T-cell (primary cell): Measurements from ENCODE around the gene DNAI7. TPM values are rescaled to one million over a fixed set of nuclear protein-coding genes. Genes with fewer than 3 reads are reported as not detected.

Experiments
- ATAC-seq, 4 experiments: fragments of 200-7000 bp in 3 of 4; fragments of 150-1000 bp in 1 of 4; cut with Tn5 transposase; replicated peaks in 1 of 4; 1 replicate in 3 of 4; 2 replicates in 1 of 4; pipeline ENCODE4 v1.10.0; 2021; ENCODE audit warnings: moderate library complexity in 3 of 4, mild to moderate bottlenecking in 2 of 4, moderate number of reproducible peaks in 1 of 4
- CTCF ChIA-PET, 2 donors: fragments of 300-600 bp; sonication (Branson Sonifier 250); formaldehyde crosslinking; loops; one replicate each; lab custom pipeline; 2022; ENCODE audit warnings: antibody characterized with exemption in 2 of 2; lab: Charles Lee
- POLR2A ChIA-PET, 2 donors: fragments of 300-600 bp; sonication (Branson Sonifier 250); formaldehyde crosslinking; loops; one replicate each; lab custom pipeline; 2022; ENCODE audit warnings: antibody characterized with exemption in 2 of 2; lab: Charles Lee
- DNase-seq, 35 experiments: peaks; one replicate each; pipeline versions ENCODE4 v3.0.0 to v3.0.0-alpha.2; 2013 to 2023
- H3K27ac ChIP-seq: one replicate; pipeline ENCODE4 v1.5.1; 2013; ENCODE audit warnings: low read length
- H3K27me3 ChIP-seq, 2 experiments: replicated peaks in 1 of 2; 1 replicate in 1 of 2; 2 replicates in 1 of 2; pipeline versions ENCODE4 v1.6.1 to v1.7.0; 2013; ENCODE audit warnings: low read length in 1 of 2, mixed read lengths in 1 of 2; ENCODE audit not compliant: control insufficient read depth in 2 of 2, insufficient read depth in 2 of 2; ENCODE audit errors: extremely low read depth in 1 of 2
- H3K36me3 ChIP-seq, 2 donors: 1 replicate in 1 of 2; 2 replicates in 1 of 2; pipeline versions ENCODE4 v1.6.1 to v1.7.0; 2013; ENCODE audit warnings: low read length in 1 of 2; ENCODE audit not compliant: control insufficient read depth in 2 of 2, insufficient read depth in 1 of 2; ENCODE audit errors: extremely low read depth in 1 of 2
- H3K4me1 ChIP-seq, 2 experiments: 1 replicate in 1 of 2; 2 replicates in 1 of 2; pipeline versions ENCODE4 v1.6.1 to v1.7.0; 2013; ENCODE audit warnings: low read length in 2 of 2, mixed read lengths in 1 of 2; ENCODE audit not compliant: insufficient read depth in 2 of 2, control insufficient read depth in 1 of 2; ENCODE audit errors: extremely low read depth in 1 of 2
- H3K4me3 ChIP-seq, 2 donors: 1 replicate in 1 of 2; 2 replicates in 1 of 2; pipeline versions ENCODE4 v1.5.1 to v1.7.0; 2013; ENCODE audit warnings: mild to moderate bottlenecking in 2 of 2, low read length in 1 of 2, moderate library complexity in 1 of 2; ENCODE audit not compliant: control insufficient read depth in 1 of 2; ENCODE audit errors: extremely low read depth in 1 of 2
- H3K9me3 ChIP-seq: 2 replicates; pipeline ENCODE4 v1.7.0; 2013
- H3K27ac Mint-ChIP-seq, 2 donors: one replicate each; pipeline ENCODE4 v1.8.0; 2020 to 2021; ENCODE audit warnings: mild to moderate bottlenecking in 2 of 2, mixed read lengths in 2 of 2
- H3K27me3 Mint-ChIP-seq, 2 donors: one replicate each; pipeline ENCODE4 v1.8.0; 2021 to 2022; ENCODE audit warnings: mixed read lengths in 2 of 2
- H3K36me3 Mint-ChIP-seq: one replicate; pipeline ENCODE4 v1.8.0; 2021; ENCODE audit warnings: mixed read lengths
- H3K4me1 Mint-ChIP-seq, 3 donors: one replicate each; pipeline ENCODE4 v1.8.0; 2020 to 2022; ENCODE audit warnings: mixed read lengths in 3 of 3, mild to moderate bottlenecking in 1 of 3
- H3K4me3 Mint-ChIP-seq, 3 donors: one replicate each; pipeline ENCODE4 v1.8.0; 2020 to 2022; ENCODE audit warnings: mild to moderate bottlenecking in 3 of 3, mixed read lengths in 3 of 3, moderate library complexity in 3 of 3
- H3K9me3 Mint-ChIP-seq, 3 donors: one replicate each; pipeline ENCODE4 v1.8.0; 2020 to 2022; ENCODE audit warnings: mixed read lengths in 3 of 3
- WGBS: methylation state at CpG from one replicate; pipeline ENCODE4 v1.1.5; 2013; ENCODE audit warnings: missing lambda C conversion rate; ENCODE audit not compliant: insufficient coverage; 5-methylcytosine and 5-hydroxymethylcytosine counted together
- total RNA-seq, 35 experiments: library from RNA in 6 of 35; stranded (reverse) in 6 of 35; fragments of 120-200 nt in 1 of 35; gene quantifications; one replicate each; pipeline versions ENCODE4 v1.2.1 to v1.2.4 and lab custom pipeline; 2013 to 2026

Gene DNAI7
- total RNA-seq, 5 donors from 2014 or later (not counting 1 experiment from before 2014, with no cell fraction given): 0.16 to 0.90 (median 0.30) TPM; not detected in 2

- Histone ChIP-seq H3K9me3 (no peaks in the 10 kb centered on the region), H3K27me3 (no peaks in the 10 kb centered on the region), H3K36me3 (peaks cover 0 to 11% of the 10 kb centered on the region in 2 donors), H3K4me1 (peaks cover 2 to 6% of the 10 kb centered on the region in 2 experiments), H3K4me3 (no peak overlapping the region), H3K27ac (no peak overlapping the region)
- DNase-seq (no peak), ATAC-seq (no peak)
- H3K36me3 Mint-ChIP-seq: peaks cover 7% of the 10 kb centered on the region
- no peaks in the 10 kb centered on the region for H3K9me3 Mint-ChIP-seq
- ChIA-PET POLR2A (interaction anchor here in 1 of 2 donors (0.6 kb wide), 2 partner anchors 10 to 37 kb away, joined by 3 read pairs; no protein-coding TSS in a partner anchor), CTCF (no interaction called here)
- peaks cover 36 to 41% (median 37%) of the 10 kb centered on the region in 3 donors for H3K4me1 Mint-ChIP-seq
- H3K27me3 Mint-ChIP-seq: no peaks in the 10 kb centered on the region
- H3K27ac Mint-ChIP-seq: peak overlapping the region; percentile 40 to 66
- WGBS: 100% methylated on average over 1 of the region's 1 CpG
- no peak overlapping the region for H3K4me3 Mint-ChIP-seq
Observed at GRCh38 chr12:25200703-25201102, 5.7 kb upstream of the DNAI7 start.

DNA sequence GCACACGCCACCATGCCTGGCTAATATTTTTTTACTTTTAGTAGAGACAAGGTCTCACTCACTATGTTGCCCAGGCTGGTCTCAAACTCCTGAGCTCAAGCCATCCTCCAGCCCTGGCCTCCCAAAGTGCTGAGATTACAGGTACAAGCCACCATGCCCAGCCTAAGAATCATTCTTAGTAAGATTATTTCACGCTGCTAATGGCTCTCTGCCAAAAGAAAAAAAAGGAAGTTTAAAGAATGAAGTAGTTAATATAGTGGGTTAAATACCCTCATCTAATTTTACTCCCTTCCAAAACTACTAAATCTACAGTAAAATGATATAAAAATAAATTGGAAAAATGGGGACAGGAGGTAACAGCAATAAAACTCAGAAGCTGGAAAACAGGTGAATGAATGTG, 2.6 kb upstream of the DNAI7 start:
- no peak overlapping the region for H3K4me3 Mint-ChIP-seq
- Histone ChIP-seq H3K27ac (peak overlapping the region; percentile 22), H3K4me3 (no peak overlapping the region), H3K36me3 (peaks cover 0 to 4% of the 10 kb centered on the region in 2 donors), H3K27me3 (no peaks in the 10 kb centered on the region), H3K4me1 (peaks cover 5 to 21% of the 10 kb centered on the region in 2 experiments), H3K9me3 (no peaks in the 10 kb centered on the region)
- H3K4me1 Mint-ChIP-seq: peaks cover 47 to 53% (median 50%) of the 10 kb centered on the region in 3 donors
- no peaks in the 10 kb centered on the region for H3K9me3 Mint-ChIP-seq
- ChIA-PET POLR2A (interaction anchor here (0.6 to 1.1 kb wide), 5 partner anchors 11 to 180 kb away, joined by 3 to 18 read pairs (median 6); no protein-coding TSS in a partner anchor), CTCF (interaction anchor here in 1 of 2 donors (2.0 kb wide), 1 partner anchor 43 kb away, joined by 4 read pairs; no protein-coding TSS in a partner anchor)
- no peaks in the 10 kb centered on the region for H3K27me3 Mint-ChIP-seq
- WGBS: 100% methylated on average over 1 of the region's 2 CpGs
- ATAC-seq (no peak), DNase-seq (no peak)
- H3K36me3 Mint-ChIP-seq: peaks cover 3% of the 10 kb centered on the region
- H3K27ac Mint-ChIP-seq: peak overlapping the region; percentile 19 to 81

DNA sequence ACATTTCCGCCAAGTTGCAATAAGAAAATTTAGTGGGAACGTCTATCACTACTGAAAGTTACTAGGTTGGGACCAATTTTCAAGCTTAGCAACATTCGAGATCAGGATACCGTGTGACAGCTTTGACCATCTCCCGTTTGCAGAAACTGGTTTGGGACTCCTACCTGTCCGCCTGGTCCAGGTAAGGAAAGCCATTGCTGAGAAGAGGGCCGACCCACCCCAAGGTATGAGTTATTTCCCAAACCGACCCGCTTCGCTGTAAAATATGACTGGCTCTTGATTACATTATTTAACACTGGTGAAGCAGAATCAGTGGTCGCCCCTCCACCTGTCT, 271 bp downstream of the DNAI7 start:
- DNase-seq (no peak), ATAC-seq (peak in 3 of 4 experiments; percentile 14 to 44 (median 28))
- Histone ChIP-seq H3K27ac (peak overlapping the region; percentile 92), H3K4me3 (peak overlapping the region; percentile 71 to 94), H3K36me3 (peaks cover 0 to 4% of the 10 kb centered on the region in 2 donors), H3K4me1 (peaks cover 5 to 21% of the 10 kb centered on the region in 2 experiments), H3K27me3 (no peaks in the 10 kb centered on the region), H3K9me3 (no peaks in the 10 kb centered on the region)
- H3K4me3 Mint-ChIP-seq: peak overlapping the region; percentile 96 to 99 (median 99)
- ChIA-PET CTCF (interaction anchor here (0.7 to 2.7 kb wide), 11 partner anchors 9 to 903 kb away, joined by 3 to 33 read pairs (median 3); no protein-coding TSS in a partner anchor), POLR2A (interaction anchor here (0.5 to 1.8 kb wide), 13 partner anchors 9 to 1821 kb away, joined by 3 to 13 read pairs (median 3); partner anchors contain the start of gene KRAS (in 1 of the 2))
- H3K9me3 Mint-ChIP-seq: no peaks in the 10 kb centered on the region
- peak overlapping the region; percentile 99 for H3K27ac Mint-ChIP-seq
- peaks cover 28 to 36% (median 35%) of the 10 kb centered on the region in 3 donors for H3K4me1 Mint-ChIP-seq
- H3K27me3 Mint-ChIP-seq: no peaks in the 10 kb centered on the region
- WGBS: 8% methylated on average over 11 of the region's 11 CpGs
- H3K36me3 Mint-ChIP-seq: peaks cover 2% of the 10 kb centered on the region

- peak overlapping the region; percentile 99 for H3K27ac Mint-ChIP-seq
- no peaks in the 10 kb centered on the region for H3K27me3 Mint-ChIP-seq
- Histone ChIP-seq H3K36me3 (peaks cover 0 to 4% of the 10 kb centered on the region in 2 donors), H3K4me1 (peaks cover 5 to 21% of the 10 kb centered on the region in 2 experiments), H3K27me3 (no peaks in the 10 kb centered on the region), H3K4me3 (peak overlapping the region; percentile 71 to 94), H3K27ac (peak overlapping the region; percentile 92), H3K9me3 (no peaks in the 10 kb centered on the region)
- H3K4me3 Mint-ChIP-seq: peak overlapping the region; percentile 96 to 99 (median 99)
- CTCF ChIA-PET: interaction anchor here (0.7 to 2.7 kb wide), 9 partner anchors 10 to 903 kb away, joined by 3 to 33 read pairs (median 5); no protein-coding TSS in a partner anchor
- WGBS: no CpG with 5 or more reads among the region's 1 CpG
- DNase-seq (peak in 1 of 35 experiments; percentile 19), ATAC-seq (no peak)
- peaks cover 25 to 36% (median 34%) of the 10 kb centered on the region in 3 donors for H3K4me1 Mint-ChIP-seq
- no peaks in the 10 kb centered on the region for H3K36me3 Mint-ChIP-seq
- H3K9me3 Mint-ChIP-seq: no peaks in the 10 kb centered on the region
- POLR2A ChIA-PET: interaction anchor here (0.6 to 1.8 kb wide), 10 partner anchors 10 to 1821 kb away, joined by 3 to 13 read pairs (median 4); partner anchors contain the start of gene KRAS (in 1 of the 2)
Observed at GRCh38 chr12:25194214-25194613, 746 bp downstream of the DNAI7 start.

GRCh38 chr12:25190793-25191192, 4.2 kb downstream of the DNAI7 start:
- Histone ChIP-seq H3K4me3 (no peak overlapping the region), H3K36me3 (no peaks in the 10 kb centered on the region), H3K27me3 (no peaks in the 10 kb centered on the region), H3K9me3 (no peaks in the 10 kb centered on the region), H3K4me1 (peaks cover 13 to 16% of the 10 kb centered on the region in 2 experiments), H3K27ac (no peak overlapping the region)
- Mint-ChIP-seq H3K4me1 (peaks cover 31 to 34% (median 34%) of the 10 kb centered on the region in 3 donors), H3K9me3 (no peaks in the 10 kb centered on the region), H3K27ac (no peak overlapping the region), H3K27me3 (no peaks in the 10 kb centered on the region), H3K36me3 (no peaks in the 10 kb centered on the region), H3K4me3 (no peak overlapping the region)
- no peak for DNase-seq
- ChIA-PET CTCF (no interaction called here), POLR2A (interaction anchor here in 1 of 2 donors (0.6 kb wide), 1 partner anchor 9 kb away, joined by 3 read pairs; no protein-coding TSS in a partner anchor)
- WGBS: 97% methylated on average over 5 of the region's 6 CpGs
- no peak for ATAC-seq

DNA sequence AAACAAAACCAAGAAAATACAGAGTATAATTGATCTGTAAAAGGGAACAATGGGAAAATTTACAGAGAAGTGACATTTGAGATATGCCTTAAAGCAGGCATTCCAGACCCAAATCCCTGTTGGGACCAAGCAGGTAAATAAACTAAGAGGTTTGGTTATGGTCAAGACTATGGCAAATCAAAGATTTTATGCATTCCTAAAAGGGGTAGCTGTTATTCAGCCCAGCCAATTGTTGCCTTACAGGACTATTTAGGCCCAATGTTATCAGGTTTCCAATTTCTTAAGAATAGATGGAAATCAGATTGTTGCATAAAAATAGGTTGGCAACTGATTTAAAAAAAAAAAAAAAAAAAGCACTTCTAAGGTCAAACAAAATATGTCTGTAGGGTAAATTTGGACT, 5.3 kb downstream of the DNAI7 start:
- ATAC-seq: no peak
- no peak overlapping the region for H3K27ac Mint-ChIP-seq

More for the DNA sequence above, 5.3 kb downstream of the DNAI7 start:
- no peaks in the 10 kb centered on the region for H3K27me3 ChIP-seq
- no peaks in the 10 kb centered on the region for H3K9me3 ChIP-seq
- Mint-ChIP-seq H3K9me3 (no peaks in the 10 kb centered on the region), H3K4me1 (peaks cover 22 to 25% (median 24%) of the 10 kb centered on the region in 3 donors), H3K36me3 (no peaks in the 10 kb centered on the region), H3K27me3 (no peaks in the 10 kb centered on the region), H3K4me3 (no peak overlapping the region)
- H3K27ac ChIP-seq: no peak overlapping the region
- POLR2A ChIA-PET: no interaction called here
- peaks cover 9 to 13% of the 10 kb centered on the region in 2 experiments for H3K4me1 ChIP-seq
- DNase-seq: no peak
- no peak overlapping the region for H3K4me3 ChIP-seq
- CTCF ChIA-PET: no interaction called here
- H3K36me3 ChIP-seq: no peaks in the 10 kb centered on the region
